Osteocyte (in vitro differentiated cells): ENCODE data around the gene TEX19. TPM values are rescaled to one million over a fixed set of nuclear protein-coding genes. Genes with fewer than 3 reads are reported as not detected.
"Not testable (repeated sequence)": the region's sequence is repeated elsewhere in the genome, so short reads cannot be mapped to it uniquely, and the experiment has no call there.

ENCODE experiments used
- DNase-seq: peaks from one replicate; pipeline ENCODE4 v3.0.0; 2021; ENCODE audit warnings: mixed read lengths; ENCODE audit not compliant: unreplicated experiment; ENCODE audit errors: extremely low spot score
- H3K27ac Mint-ChIP-seq: one replicate; pipeline ENCODE4 v1.8.0; 2021; ENCODE audit warnings: mild to moderate bottlenecking, mixed read lengths; ENCODE audit not compliant: unreplicated experiment
- H3K27me3 Mint-ChIP-seq: one replicate; pipeline ENCODE4 v1.8.0; 2021; ENCODE audit warnings: mixed read lengths; ENCODE audit not compliant: unreplicated experiment
- H3K36me3 Mint-ChIP-seq: one replicate; pipeline ENCODE4 v1.8.0; 2021; ENCODE audit warnings: mixed read lengths; ENCODE audit not compliant: unreplicated experiment
- H3K4me1 Mint-ChIP-seq: one replicate; pipeline ENCODE4 v1.8.0; 2021; ENCODE audit warnings: mixed read lengths; ENCODE audit not compliant: unreplicated experiment
- H3K4me3 Mint-ChIP-seq: one replicate; pipeline ENCODE4 v1.8.0; 2021; ENCODE audit warnings: mild to moderate bottlenecking, moderate library complexity, mixed read lengths; ENCODE audit not compliant: unreplicated experiment
- H3K9me3 Mint-ChIP-seq: one replicate; pipeline ENCODE4 v1.8.0; 2021; ENCODE audit warnings: mixed read lengths; ENCODE audit not compliant: unreplicated experiment
- total RNA-seq: library from RNA; stranded (reverse); gene quantifications from 2 replicates; pipeline ENCODE4 v1.2.1, GENCODE V29; 2021
- TF ChIP-seq, protein P1 (sequence below): fragments of 200-600 bp; sonication (generic); IDR thresholded peaks from 2 replicates; pipeline ENCODE4 v1.5.0; 2021; ENCODE audit warnings: antibody characterized with exemption, mild to moderate bottlenecking, moderate library complexity

TEX19 gene
- total RNA-seq, 1 donor from 2014 or later, result not detected

DNA sequence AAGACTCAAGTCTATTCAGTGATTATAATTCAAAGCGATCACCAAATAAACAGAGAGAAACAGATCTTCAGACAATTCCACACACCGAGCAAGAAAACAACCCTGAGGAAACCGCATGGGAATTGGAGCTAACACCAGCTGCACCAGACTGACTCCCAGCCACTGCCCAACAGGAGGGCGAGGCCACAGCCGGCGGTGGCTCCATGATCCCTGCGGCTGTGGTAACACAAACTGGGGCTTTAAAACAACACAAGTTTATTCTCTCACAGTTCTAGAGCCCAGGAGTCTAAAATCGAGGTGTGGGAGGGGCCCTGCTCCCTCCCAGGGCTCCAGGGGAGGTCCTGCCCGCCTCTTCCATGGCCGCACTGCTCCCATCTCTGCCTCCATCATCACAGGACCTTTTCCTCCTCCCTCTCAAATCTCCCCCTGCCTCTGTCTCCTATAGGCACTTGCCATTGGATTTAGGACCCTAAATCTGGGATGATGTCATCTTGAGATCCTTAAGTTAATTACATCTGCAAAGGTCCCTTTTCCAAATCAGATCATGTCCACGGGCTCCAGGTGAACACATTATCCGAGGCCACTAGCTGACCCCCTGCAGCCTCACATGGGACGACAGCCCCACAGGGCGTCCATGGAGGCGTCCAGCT, 49.4 kb downstream of the TEX19 start:
- H3K27me3 Mint-ChIP-seq, result no peaks in the 10 kb centered on the region
- no peak overlapping the region for H3K27ac Mint-ChIP-seq
- H3K4me1 Mint-ChIP-seq, result peaks cover 16% of the 10 kb centered on the region
- H3K36me3 Mint-ChIP-seq, result peaks cover 6% of the 10 kb centered on the region
- no peaks in the 10 kb centered on the region for H3K9me3 Mint-ChIP-seq
- TF ChIP-seq, protein P1, sequence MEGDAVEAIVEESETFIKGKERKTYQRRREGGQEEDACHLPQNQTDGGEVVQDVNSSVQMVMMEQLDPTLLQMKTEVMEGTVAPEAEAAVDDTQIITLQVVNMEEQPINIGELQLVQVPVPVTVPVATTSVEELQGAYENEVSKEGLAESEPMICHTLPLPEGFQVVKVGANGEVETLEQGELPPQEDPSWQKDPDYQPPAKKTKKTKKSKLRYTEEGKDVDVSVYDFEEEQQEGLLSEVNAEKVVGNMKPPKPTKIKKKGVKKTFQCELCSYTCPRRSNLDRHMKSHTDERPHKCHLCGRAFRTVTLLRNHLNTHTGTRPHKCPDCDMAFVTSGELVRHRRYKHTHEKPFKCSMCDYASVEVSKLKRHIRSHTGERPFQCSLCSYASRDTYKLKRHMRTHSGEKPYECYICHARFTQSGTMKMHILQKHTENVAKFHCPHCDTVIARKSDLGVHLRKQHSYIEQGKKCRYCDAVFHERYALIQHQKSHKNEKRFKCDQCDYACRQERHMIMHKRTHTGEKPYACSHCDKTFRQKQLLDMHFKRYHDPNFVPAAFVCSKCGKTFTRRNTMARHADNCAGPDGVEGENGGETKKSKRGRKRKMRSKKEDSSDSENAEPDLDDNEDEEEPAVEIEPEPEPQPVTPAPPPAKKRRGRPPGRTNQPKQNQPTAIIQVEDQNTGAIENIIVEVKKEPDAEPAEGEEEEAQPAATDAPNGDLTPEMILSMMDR, result no peak
- H3K4me3 Mint-ChIP-seq, result no peak overlapping the region
- DNase-seq, result no peak

DNA sequence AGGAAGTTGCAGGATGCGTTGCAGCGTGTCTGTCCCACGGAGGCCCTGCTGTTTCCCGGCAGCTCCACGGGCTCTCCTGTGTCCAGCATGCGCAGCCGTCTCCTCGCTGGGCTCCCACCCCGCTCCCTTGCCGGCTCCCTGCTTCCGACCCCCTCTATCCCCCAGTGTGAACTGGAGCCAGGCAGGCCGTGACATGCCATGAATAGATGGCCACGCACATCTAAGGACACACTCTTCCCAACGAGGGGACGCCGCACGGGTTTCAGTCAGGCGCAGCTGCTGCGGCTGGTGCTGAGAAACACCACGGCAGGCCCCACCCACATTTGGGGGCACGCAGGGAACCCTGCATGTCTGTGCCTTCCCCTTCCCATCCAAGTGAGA, 49.9 kb downstream of the TEX19 start:
- TF ChIP-seq, protein P1, result no peak
- Mint-ChIP-seq H3K36me3 (peaks cover 6% of the 10 kb centered on the region), H3K4me1 (peaks cover 16% of the 10 kb centered on the region), H3K9me3 (no peaks in the 10 kb centered on the region), H3K27me3 (no peaks in the 10 kb centered on the region), H3K27ac (no peak overlapping the region), H3K4me3 (no peak overlapping the region)
- no peak for DNase-seq

DNA sequence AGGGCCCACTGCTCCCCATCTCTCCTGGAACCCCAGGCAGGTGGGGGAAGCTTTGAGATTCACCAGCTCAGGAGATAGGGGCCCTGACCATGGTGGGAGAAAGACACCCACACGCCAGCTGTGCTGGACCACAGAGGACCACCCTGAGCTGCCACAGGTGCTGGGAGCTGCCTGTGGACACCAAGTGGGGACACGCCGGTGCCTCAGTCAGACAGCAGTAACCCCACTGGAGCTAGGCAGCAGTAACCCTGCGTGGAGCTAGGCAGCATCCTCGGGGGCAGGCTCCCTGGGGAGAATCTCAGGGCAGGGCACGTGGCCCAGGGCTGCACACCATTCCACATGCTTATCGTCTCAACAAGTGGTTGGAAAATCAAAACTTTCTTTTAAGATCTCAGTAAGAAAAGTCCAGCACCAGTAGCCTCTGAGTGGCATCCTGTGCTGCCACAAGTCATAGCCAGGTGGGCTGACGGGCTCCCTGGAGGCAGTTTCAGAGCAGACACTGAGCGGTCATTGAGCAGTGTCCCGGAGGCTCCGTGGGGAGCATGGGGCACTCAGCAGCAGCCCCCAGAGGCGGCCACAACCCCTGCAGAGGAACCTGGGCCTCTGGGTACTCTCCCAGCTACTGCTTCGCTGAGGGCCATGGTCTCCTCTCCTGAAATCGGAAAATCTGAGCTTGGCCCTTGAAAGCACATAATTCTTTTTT, 51.1 kb downstream of the TEX19 start:
- no peak overlapping the region for H3K4me3 Mint-ChIP-seq
- peaks cover 24% of the 10 kb centered on the region for H3K4me1 Mint-ChIP-seq
- DNase-seq, result no peak
- H3K36me3 Mint-ChIP-seq, result peaks cover 6% of the 10 kb centered on the region
- TF ChIP-seq, protein P1, result no peak
- no peaks in the 10 kb centered on the region for H3K9me3 Mint-ChIP-seq
- no peaks in the 10 kb centered on the region for H3K27me3 Mint-ChIP-seq
- no peak overlapping the region for H3K27ac Mint-ChIP-seq

DNA sequence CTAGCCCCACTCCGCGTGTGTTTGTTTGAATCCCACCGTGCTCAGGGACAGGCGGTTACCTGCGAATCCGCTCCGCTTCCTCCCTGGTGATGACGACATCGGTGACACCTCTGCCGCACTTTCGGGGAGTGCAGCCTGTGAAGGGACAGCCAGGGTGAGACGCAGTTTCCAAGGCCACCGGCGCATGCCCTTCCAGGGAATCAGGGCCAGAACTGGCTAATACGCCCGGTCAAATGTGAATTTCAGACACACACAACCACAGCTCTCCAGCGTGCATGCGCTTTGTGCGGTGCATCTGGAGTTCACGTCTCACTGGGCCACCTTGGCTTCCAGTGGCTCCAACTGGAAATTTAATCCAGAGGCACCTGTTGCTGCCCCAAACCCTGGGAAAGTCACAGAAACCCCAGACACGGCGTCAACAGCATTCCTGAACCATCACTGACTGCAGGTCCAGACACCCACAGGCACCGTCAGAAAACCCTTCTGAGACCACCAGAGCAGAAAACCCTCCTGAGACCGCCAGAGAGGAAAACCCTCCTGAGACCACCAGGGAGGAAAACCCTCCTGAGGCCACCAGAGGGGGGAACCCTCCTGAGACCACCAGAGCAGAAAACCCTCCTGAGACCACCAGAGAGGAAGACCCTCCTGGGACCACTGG, 52.5 kb downstream of the TEX19 start:
- H3K4me3 Mint-ChIP-seq, result no peak overlapping the region
- peaks cover 25% of the 10 kb centered on the region for H3K4me1 Mint-ChIP-seq
- no peak overlapping the region for H3K27ac Mint-ChIP-seq
- no peaks in the 10 kb centered on the region for H3K27me3 Mint-ChIP-seq
- peaks cover 4% of the 10 kb centered on the region for H3K36me3 Mint-ChIP-seq
- DNase-seq, result no peak
- H3K9me3 Mint-ChIP-seq, result no peaks in the 10 kb centered on the region
- TF ChIP-seq, protein P1, result no peak

DNA sequence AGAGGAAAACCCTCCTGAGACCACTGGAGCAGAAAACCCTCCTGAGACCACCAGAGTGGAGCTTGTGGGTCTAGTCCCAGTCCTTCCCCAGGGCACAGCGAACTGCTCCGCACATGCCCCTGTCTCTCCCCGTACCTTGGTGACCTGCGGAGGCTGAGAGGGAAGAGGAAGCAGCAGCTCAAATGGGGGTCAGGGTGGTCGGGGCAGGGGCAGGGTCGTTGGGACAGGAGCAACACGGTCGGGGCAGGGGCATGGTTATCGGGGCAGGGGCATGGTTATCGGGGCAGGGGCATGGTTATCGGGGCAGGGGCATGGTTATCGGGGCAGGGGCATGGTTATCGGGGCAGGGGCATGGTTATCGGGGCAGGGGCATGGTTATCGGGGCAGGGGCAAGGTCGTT, 53.0 kb downstream of the TEX19 start:
- not testable (repeated sequence) for H3K4me3 Mint-ChIP-seq, H3K27me3 Mint-ChIP-seq, H3K36me3 Mint-ChIP-seq, DNase-seq, H3K9me3 Mint-ChIP-seq, H3K27ac Mint-ChIP-seq
- peaks cover 25% of the 10 kb centered on the region for H3K4me1 Mint-ChIP-seq
